ENCODE measurements around the gene BMP10. TPM values are rescaled to one million over a fixed set of nuclear protein-coding genes. Genes with fewer than 3 reads are reported as not detected.
"Not testable (repeated sequence)": the region's sequence is repeated elsewhere in the genome, so short reads cannot be mapped to it uniquely, and the experiment has no call there.

The BMP10 gene
- total RNA-seq, 1 donor from 2014 or later = not detected

DNA sequence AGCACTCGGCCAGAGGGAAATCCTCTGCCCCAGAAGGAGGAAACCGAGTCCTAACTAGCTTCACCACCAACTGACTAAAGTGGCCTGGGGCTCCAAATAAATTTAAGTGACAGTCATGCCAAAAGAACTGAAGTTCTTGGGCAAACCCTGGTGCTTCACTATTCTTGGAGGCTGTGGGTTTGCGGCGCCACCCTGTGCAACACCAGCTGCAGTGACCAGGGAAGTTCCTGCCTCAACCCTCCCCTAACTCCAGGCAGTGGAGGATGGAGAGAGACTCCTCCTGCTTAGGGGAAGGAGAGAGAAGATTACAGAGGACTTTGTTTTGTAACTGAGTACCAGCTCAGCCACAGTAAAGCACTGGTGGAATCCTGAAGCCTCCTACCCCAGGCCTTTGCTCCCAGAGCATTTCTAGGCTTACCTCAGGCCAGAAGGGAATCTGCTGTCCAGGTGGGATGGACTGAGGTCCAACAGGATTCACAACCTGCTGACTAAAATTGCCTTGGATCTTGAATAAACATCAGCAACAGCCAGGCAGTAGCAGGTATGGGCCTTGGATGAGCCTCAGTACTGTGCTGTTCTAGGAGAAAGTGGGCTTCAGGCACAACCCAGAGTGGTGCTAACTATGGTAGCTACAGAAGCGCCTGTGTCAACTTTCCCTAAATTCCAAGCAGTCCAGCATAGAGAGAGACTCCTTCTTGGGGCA, 29.4 kb upstream of the BMP10 start:
- FAIRE-seq (no peak), DNase-seq (ENCODE audit: low spot score in 2 of 2) (no peak)

DNA sequence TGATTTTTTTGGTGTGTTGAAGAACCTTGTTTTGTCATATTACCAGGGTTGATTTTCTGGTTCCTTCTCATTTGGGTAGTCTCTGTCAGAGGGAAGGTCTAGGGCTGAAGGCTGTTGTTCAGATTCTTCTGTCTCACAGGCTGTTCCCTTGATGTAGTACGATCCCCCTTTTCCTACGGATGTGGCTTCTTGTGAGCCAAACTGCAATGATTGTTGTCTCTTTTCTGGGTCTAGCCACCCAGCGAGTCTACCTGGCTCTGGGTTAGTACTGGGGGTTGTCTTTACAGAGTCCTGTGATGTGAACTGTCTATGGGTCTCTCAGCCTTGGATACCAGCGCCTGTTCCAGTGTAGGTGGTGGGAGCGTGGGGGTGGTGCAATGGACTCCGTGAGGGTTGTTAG, 24.8 kb upstream of the BMP10 start:
- not testable (repeated sequence) for FAIRE-seq; DNase-seq (ENCODE audit: low spot score in 2 of 2)

DNA sequence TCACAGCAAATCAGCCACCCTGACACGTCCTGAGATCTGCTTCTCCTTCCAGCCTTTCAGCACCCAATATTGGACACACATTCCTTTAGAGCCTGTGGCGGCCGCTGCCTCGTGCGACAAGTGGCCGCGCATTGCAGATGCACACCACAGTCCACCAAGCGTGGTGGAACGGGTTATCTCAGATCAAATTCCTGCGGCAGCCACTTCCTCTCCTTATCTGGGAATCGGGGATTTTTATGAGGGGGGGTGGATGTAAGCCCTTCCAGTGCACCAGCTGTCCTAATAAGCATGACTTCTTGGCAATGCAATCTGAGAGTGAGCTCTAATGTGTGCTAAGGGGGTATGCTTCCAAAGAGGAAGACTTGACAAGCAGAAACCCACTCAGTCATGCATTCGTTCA, 18.3 kb upstream of the BMP10 start:
- no peak for FAIRE-seq
- no peak for DNase-seq (ENCODE audit: low spot score in 2 of 2)

DNA sequence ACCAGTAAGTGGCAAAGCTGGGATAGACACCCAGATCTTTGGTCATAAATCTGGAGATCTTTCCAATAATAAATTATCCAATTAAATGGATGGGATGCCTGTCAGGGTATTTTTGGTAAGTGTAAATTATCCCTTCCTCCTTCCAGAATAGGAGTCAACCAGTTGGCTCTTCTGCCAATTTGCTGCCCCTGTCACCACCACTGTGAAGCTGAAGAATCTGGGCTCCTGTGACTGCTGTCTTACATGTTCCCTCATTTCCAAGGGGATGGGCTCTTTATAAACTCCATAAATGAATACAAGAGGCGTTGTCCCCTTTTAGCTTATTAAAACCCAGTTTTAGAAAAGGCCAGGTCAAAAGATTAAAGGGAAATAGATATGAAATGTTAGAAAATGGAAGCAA, 17.8 kb upstream of the BMP10 start:
- no peak for DNase-seq (ENCODE audit: low spot score in 2 of 2)
- FAIRE-seq = no peak

DNA sequence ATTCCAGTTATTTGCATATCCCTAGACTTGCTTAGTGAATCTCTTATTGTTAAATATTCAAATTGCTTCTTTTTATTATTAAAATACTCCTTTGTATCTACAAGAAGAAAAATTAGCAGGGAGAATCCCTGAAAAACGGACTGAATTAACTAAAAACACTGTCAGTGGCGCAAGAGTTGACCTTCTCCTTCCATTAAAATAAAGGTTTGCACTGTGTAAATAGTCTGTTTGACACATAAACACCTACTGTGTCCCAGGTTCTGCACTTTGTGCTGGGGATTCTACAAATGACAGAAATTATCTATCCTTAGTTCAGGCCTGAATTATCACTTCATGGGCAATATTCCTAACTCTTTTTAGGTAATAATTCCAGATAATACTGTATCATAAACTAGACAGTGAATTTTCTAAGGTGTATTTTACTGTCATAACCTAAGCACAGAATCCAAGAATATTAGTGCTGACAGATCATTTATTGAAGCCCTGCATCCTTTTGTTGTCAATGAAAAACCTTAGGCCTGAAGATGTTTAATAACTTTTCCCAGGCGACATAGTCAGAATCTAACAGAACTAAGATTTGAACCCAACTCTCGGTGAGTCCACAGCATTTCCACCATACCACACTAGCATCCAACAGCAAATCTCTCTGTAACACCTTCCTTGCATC, 17.0 kb upstream of the BMP10 start:
- FAIRE-seq (no peak), DNase-seq (ENCODE audit: low spot score in 2 of 2) (no peak)

DNA sequence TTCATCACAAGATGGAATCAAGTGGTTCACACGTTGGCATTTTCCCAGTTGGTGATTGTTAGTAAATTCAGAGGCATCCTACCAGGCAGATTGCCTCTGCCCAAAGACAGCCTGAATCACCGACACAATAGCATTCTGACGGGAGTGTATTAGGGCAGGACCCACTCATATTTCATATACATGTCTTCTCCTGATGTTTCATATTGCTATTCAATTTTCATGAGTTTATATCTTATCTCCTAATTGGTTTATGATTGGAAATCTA, 14.5 kb upstream of the BMP10 start:
- no peak for FAIRE-seq

DNA sequence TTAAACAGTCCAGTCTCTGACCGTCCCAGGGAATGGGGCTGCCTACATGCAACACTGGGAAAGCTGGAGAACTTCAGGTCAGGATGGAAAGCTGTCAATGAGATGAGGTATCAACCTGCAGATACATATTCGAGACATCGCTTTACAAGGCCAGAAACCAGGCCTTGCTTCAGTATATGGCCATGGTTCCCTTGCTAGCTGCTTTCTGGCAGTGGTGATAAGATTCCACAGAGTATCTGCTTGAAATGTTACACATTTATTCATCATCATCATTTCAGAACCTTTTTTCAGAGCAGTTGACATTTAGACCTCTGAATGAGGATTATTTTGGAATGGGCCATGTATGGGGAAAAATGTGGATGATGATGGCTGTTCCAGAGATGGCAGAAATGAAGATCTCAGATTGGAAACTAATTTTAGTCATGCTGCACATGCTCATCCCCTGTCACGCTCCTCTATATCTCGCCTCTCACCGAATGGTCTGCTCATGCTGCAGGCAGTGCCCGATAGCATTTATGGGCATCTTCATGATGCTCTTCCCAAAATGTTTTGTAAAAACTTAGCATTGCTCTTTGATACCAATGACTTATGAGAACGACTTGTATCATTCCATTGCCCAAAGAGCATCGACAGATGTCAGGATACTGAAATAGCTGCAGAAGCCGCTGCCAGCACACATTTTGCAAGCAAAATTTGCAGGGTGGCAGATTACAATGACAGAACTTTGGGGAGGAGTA, 14.0 kb upstream of the BMP10 start:
- DNase-seq (ENCODE audit: low spot score in 2 of 2) (no peak), FAIRE-seq (no peak)

More for the DNA sequence above, 14.5 kb upstream of the BMP10 start:
- no peak for DNase-seq (ENCODE audit: low spot score in 2 of 2)

DNA sequence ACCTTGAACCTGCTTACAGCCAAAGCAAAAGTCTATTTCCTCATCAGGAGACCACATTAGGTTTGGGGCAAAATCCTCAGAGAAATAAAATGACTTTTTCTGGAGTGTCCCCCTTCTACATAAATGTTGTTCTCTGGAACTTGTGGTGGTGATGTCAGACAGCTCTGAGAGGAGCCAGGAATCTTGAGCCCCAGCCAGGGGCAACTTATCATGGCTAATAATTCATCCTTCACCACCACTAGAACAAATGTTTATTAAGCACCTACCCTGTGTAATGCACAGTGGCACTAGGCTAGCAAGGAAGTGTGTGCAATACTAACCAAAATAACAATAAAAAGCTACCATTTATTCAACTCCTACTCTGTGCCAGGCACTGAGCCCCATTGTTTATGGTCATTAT, 9.0 kb upstream of the BMP10 start:
- DNase-seq (ENCODE audit: low spot score in 2 of 2) (no peak), FAIRE-seq (no peak)

DNA sequence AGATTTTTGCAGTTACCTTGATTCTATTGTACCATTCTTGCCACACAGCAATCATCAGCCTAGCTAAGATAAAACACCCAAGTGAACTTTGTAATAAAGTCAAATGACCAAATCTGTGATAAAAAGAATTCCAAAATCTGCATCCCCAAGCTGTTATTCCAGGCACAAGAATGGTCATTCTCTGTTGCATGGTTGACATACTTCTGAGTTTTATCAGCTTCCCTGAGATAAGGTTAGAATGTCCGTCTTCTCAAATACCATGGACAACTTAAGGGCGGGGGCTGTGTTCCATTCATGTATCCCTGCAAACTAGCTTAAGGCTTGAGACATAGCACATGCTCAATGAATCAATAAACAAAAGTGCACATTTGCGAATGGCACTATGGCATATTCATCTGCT, 8.1 kb upstream of the BMP10 start:
- FAIRE-seq (no peak), DNase-seq (ENCODE audit: low spot score in 2 of 2) (no peak)

DNA sequence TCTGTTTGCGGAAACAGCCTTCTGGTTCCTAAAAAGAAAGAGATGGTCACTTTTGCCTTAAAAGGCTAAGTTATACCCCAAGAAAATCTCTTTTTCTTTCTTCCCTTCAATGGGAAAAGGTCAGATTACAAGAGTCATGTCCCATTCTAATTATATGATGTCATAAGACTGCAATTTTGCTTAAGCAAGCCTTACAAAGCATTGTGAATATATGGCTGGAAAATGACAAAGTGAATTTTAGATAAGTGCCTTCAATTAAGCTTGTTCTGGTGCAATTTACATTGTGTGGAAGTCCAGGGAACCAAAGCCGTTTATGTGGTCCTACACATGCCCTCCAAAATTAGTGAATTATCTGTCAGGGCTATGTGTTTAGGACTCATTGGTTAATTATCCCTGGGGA, 7.6 kb upstream of the BMP10 start:
- DNase-seq (ENCODE audit: low spot score in 2 of 2) (no peak), FAIRE-seq (no peak)

DNA sequence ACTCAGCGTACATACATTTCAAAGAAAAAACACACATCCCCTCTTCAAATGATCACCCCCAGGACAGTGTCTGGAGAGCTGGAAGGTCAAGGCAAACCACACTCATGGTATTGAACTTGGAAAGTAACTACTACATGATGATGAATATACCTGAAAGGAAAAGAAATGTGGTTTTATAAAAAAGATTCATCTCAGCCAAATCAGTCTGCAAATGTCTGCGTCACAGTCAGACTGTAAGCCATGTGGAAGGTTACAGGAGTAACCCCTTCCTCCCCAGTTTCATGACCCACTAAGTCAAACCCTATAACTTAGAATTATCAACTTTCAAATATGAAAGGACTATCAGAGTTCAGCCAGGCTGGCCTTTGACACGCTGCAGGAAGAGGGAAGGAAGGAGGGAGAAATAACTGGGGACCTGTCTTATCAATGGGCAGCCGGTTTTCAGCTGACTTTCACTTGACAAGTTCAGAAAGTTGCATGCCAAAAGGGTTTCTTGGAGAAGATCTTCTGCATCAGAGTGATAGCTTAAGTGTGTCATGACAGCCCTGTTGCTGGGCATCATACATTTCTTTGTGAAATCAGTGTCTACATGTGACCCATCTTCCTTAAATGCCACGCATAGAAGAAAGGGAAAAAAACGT, 7.0 kb upstream of the BMP10 start:
- no peak for FAIRE-seq

DNA sequence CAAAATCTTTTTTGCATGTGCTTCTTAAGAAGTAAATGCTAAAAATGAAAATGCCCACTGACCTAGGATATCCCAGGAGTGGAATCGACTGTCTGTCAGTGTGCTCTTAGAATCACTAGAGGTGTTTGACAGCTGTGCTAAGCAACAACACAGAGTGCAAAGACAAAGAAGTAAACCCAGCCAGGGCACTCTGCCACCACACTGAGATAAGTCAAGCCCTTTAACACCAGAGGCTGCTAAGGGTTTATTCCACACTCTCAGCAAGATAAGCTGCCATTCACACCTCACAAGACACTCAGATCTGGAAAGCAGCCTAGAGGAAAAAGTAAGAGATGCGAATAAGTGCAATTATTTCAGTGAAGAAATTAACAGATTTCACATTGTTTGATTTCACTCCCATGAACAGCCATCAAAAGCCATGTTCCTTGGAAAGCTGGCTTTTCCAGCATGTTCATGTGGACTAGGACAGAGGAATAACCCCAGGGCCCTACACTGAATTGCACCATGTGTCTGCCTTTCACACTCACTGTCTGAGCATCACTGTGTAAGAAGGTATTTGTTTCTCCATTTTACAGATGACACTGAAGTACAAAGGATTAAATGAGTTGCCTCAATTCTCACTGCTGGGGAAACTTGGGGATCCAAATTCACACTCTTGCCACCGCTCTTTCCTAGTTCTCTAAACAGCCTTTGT, 6.0 kb upstream of the BMP10 start:
- FAIRE-seq (no peak), DNase-seq (ENCODE audit: low spot score in 2 of 2) (no peak)

More for the DNA sequence above, 7.0 kb upstream of the BMP10 start:
- no peak for DNase-seq (ENCODE audit: low spot score in 2 of 2)

DNA sequence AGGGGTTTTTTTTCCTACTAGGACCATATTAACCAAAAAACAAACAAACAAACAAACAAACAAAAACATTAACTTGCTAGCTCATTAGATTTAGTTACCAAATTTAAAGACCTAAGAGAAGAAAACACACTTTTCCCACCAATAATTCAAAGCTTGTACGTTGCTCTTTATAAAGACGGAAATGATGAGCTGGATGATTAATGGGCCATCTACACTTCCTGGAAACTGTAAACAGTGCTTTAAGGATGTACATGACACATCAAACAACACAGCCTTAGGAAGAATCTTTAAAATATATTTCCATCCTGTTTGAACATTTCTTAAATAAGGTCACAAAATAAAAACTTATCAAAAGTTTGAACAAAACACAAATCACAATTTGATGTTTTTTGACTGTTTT, 982 bp downstream of the BMP10 start:
- no peak for DNase-seq (ENCODE audit: low spot score in 2 of 2)
- FAIRE-seq = no peak

DNA sequence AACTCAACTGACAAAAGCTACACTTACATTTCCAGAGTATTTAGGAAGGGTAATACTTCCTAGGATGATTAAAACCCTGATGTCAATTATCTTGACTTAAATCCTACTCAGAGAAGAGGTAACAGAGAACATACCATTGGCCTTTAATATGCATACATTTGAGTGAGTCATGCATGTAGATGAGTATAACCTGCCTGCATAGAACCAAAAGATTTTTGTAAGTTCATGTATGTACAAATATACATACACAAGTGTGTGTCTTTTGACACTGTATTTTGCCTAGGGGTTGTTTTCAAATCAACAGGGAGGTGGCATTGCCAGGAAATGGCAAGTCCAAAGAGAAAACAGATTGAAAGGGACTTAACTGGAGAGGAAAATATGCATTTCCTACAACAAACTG, 6.1 kb downstream of the BMP10 start:
- no peak for FAIRE-seq
- DNase-seq (ENCODE audit: low spot score in 2 of 2) = no peak

DNA sequence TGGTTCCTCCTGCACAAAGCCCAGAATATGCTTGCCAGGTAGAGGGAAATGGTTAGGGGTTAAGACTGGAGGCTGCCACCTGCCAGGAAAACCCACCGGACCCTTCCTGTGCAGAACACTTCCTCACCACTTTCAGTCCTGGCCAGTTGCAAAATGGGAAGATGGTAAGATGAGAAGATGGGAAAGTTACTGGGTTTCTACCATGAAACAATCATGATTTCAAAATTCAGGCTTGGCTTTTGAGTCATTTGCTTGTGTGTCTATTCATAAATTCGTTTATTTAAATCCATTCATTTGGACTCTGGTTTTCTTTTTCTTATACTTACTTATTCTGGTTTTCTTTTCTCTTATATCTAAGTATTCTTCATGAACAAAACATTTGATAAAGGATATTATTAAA, 7.2 kb downstream of the BMP10 start:
- DNase-seq (ENCODE audit: low spot score in 2 of 2) (no peak), FAIRE-seq (no peak)

DNA sequence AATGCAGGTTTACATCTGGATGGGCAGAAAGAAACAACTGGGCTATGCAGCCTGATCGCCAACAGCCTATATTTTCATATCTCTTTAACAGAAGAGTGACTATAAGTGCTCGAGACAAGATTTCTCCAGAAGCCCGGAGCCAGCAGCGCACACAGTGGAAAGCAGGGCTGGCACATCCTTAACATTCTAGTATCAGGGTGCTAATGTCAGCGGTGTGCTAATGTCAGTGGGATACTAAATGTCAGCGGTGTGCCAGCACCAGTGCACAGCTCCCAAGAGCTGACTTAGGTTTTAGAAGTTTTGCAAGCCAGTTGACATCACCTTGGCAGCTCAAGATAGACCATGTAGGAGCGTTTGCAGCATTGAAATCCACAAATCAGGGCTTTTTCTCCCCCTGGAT, 8.3 kb downstream of the BMP10 start:
- DNase-seq (ENCODE audit: low spot score in 2 of 2) (no peak), FAIRE-seq (no peak)

DNA sequence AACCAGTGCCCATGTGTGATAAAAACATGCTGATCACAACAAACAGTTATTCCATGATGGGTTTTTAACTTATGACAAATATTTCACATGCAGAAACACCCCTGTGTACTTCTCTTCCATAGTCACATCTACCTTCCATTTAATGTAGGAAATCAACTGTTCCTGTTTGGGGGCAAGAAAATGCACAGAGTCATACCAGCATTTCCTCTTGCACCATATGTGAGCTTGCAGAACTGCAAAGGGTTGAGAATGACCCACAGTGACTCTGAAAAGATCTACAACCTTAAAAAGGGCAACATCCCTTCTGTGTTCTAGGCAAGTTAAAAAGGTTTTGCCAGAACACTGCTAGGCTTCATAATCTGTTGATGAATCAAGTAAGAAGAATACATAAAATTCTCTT, 9.9 kb downstream of the BMP10 start:
- DNase-seq (ENCODE audit: low spot score in 2 of 2) (no peak), FAIRE-seq (no peak)

DNA sequence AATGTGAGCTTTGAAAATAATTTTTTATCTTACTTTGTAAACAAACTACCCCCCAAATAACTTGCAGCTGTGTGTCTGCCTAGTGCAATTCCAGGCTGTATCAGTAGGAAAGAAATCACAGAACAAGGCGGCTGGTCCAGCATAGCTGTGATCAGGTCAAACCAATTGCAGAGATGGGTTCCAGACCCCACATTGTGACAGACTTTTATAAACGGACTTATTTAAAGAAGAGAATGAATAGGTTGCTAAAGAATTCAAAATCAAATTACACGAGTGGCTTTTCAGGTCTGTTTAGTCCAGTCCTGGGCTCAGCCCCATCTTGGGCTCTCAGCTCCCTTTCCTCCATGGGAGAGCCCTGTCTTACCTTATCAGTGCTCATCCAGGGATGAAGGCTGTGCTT, 11.1 kb downstream of the BMP10 start:
- no peak for FAIRE-seq

DNA sequence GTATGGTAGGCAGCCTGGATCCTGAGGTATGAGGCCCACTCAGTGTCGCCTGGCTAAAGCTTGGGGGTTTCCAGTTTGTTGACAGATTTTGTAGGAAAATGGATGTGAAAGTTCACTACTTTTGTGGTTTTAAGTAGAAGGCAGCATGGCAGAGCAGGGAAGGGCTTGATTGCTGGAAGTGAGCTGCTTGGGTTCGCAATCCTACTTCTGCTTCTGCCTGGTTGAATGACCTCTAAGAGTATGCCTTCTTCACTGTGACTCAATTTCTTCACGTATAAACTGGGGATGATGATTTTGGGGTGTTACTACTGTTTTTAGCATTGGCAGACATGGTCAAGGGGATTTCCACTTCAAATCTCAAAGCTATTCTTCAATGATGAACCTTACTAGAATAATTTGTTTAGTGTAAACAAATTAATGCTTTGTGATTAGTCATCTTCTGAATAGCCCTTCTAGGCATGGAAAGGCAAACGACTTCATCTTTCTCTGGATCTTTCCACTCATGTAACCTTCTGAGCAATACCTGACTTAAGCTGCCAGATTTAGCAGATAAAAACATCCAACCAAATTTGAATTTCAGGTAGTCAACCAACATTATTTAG, 13.2 kb downstream of the BMP10 start:
- DNase-seq (ENCODE audit: low spot score in 2 of 2) (no peak), FAIRE-seq (no peak)

More for the DNA sequence above, 11.1 kb downstream of the BMP10 start:
- DNase-seq (ENCODE audit: low spot score in 2 of 2) = no peak

DNA sequence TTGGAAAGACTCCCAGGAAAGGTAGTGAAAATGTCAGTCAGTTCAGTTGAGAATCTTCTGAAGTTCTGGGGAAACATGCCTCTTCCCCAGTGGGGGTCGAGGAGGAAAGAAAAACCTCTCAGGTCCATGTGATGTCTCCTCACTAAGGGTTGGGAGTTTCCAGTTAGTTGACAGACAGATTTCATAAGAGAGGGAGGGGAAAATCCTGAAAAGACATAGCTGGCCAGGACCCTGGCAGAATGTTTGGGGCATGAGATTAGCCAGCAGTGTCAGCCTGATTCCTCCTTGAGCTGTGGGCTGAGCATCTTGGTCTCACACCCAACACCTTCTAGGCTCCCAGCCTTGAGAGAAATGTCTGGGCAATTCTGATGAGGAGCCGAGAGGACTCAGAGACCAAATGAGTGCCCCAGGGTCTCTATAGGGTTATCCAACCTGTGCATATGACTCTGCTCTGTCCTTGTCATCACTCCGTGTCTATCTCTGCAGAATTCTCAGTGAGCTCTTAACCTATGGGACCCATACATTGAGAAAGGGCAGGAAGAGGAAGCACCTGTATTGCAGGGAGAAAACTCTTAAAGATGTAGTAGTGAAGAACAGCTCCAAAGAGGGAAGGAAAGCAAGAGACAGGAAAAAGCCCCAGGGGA, 13.9 kb downstream of the BMP10 start:
- no peak for DNase-seq (ENCODE audit: low spot score in 2 of 2)
- no peak for FAIRE-seq

Data from frontal cortex (tissue), 4 donors.